Measurements from ENCODE around the gene SLC7A1.
A peak's percentile ranks its signal among the peaks of the same experiment; 100 is the strongest.
"Not testable (repeated sequence)": the region's sequence is repeated elsewhere in the genome, so short reads cannot be mapped to it uniquely, and the experiment has no call there.

SLC7A1 gene

DNA sequence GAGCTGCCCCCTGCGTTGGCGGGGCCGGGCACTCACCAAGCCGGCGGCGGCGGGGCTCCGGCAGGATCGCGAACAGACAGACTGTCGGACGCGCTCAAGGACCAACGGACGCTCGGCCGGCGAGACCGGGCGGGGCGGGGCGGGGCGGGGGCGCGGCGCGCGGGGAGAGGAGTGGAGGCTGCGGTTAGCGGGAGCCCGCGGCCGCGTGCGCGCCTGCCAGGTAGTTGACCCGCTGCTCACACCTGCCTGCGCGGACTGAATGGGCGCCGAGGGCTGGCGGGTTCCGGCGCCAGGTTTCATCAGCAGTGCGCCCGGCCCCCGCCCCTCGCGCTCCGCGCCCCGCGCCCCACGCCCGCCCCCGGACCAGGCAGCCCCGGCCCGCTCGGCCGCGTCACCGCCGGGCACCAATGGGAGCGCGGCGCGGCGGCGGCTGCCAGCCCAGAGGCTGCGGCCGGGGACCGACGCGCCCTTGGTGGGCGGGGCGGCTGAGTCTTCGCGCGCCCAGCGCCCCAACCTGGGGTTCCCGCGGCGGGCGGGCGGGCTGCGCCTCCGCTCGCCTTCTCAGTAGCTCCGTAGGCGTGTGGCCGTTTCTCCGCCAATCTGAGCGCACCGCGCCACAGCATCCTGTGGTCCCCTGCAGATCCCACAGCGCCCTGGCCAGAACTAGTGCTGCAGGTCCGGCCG is at the start of gene SLC7A1:
Gene SLC7A1 (minus strand): TSS at position 309 of the 684 bp plus-strand sequence. CDS start 59,500 bp downstream, outside the sequence.
- peak; percentile 89 to 93 for DNase-seq

DNA sequence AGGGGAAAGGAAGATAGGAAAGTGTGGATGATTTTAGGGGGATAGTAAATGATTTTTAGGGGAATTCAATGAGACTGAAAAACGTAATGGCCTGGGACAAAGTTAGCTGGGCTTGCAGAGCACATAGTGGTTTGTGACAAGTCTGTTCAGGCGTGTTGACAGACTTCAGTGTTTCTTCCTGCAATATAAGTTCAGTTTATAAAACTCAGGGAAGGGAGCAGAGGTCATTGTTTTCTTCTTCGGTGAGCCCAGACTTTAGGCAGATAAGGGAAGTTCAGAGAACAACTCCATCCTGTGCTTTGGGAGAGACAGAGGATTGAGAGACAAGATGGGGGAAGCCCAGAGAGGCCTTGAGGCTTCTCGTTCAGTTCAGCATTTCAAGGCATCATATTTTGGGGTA is 45.2 kb upstream of the SLC7A1 start:
- no peak for DNase-seq

GRCh38 chr13:29636831-29637230 is 41.3 kb upstream of the SLC7A1 start:
- DNase-seq = not testable (repeated sequence)

GRCh38 chr13:29624997-29625396 is 29.5 kb upstream of the SLC7A1 start:
- DNase-seq = no peak

GRCh38 chr13:29621841-29622240 is 26.4 kb upstream of the SLC7A1 start:
- no peak for DNase-seq

GRCh38 chr13:29621051-29621800 is 25.7 kb upstream of the SLC7A1 start:
- no peak for DNase-seq

DNA sequence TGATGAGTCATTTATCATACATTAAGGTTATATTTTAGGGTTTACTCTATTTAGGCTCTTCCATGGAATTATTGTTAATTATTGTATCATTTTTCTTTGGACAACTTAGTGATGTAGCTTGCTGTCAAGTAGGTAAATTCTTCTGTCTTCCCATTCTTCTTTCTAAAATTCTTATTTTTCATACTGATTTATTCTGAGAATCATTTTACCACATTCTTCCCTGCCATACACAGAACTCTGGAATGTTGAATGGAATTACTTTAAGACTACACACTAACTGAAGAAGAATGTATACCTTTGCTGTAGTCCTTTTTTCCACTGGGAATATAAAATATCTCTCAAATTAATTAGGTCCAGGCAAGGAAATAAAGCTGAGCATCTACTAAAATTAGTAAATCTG is 24.5 kb upstream of the SLC7A1 start:
- DNase-seq = no peak

DNA sequence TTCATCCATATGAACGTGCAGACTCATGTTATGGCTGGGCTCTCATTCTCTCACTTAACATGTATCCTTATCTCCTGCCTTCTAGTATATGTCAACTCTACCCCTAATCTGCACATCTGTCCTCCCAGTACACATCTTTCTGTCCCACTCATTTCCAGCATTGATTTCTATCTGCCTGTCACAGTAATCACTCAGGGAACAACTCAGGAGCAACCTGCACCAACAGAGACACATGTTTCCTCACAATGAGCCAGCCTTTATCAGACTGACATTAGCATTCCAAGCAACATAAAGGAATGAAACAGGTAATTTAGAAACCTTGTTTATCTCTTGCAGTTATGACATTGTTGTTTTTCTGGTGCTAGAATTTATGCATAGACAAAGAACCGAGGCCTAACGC is 17.6 kb upstream of the SLC7A1 start:
- no peak for DNase-seq

GRCh38 chr13:29607465-29607864 is 12.0 kb upstream of the SLC7A1 start:
- DNase-seq = no peak

- no peak for DNase-seq
These were observed 10.5 kb upstream of the SLC7A1 start for GRCh38 chr13:29605860-29606526.

- DNase-seq = no peak
These were observed 2.8 kb upstream of the SLC7A1 start for GRCh38 chr13:29598321-29598720.

DNA sequence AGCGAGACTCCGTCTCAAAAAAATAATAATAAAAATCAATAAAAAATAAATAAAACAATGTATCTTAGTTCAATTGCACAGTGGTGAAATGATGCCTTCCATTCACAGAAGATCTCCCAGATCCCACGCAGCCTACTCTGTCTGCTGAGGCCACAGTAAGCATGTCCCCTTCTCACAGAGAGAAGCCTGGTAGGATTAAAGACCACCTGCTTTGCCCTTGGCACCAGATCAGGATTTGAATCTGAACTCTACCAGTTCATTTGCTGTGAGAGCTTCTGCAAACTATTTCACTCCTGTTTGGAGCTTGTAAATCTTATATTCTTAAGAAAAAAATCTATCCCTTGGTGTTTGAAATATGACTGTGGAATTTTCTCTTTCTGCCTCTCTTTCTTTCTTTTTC is 2.2 kb upstream of the SLC7A1 start:
- DNase-seq = no peak

- no peak for DNase-seq
These were observed 1.8 kb upstream of the SLC7A1 start for GRCh38 chr13:29597246-29597645.

DNA sequence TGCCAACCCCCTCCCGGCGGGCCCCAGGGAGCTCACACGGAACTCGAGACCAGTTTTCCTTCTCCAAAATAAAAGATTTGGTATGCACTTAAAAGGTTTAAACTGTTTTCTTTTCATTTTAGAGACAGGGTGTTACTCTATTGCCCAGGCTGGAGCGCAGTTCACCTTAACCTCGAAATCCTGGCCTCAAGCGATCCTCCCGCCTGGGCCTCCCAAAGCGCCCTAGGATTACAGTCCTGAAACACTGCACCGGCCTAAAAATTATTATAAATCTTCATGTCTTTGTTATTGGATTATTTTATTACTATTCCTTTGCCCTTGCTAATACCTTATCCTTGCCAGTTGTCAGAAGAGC is 553 bp upstream of the SLC7A1 start:
- no peak for DNase-seq

GRCh38 chr13:29594710-29595379 is 643 bp downstream of the SLC7A1 start:
- DNase-seq = peak in 1 of 2 experiments; percentile 24

GRCh38 chr13:29594303-29594709 is 1.2 kb downstream of the SLC7A1 start:
- DNase-seq = peak in 1 of 2 experiments; percentile 33

GRCh38 chr13:29593605-29594297 is 1.7 kb downstream of the SLC7A1 start:
- DNase-seq = no peak

DNA sequence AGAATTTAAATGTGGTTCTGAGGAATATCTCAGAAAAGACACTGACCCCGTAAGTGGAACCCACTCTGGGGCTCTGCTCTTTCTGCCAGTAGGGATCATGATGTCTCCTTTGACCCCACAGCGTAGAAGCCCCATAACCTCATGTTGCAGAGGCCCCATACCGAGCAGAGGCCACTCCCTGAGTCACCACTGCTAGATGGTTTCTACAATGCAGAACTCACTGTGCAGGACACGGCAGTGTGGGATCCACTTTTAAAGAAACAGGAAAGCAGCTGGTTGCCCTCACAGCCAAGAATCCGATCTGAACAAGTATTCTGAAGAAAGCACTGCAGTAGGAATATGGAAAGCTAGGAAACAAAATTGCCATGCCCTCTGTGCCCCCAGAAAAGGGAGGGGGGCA is 4.2 kb downstream of the SLC7A1 start:
- no peak for DNase-seq

DNA sequence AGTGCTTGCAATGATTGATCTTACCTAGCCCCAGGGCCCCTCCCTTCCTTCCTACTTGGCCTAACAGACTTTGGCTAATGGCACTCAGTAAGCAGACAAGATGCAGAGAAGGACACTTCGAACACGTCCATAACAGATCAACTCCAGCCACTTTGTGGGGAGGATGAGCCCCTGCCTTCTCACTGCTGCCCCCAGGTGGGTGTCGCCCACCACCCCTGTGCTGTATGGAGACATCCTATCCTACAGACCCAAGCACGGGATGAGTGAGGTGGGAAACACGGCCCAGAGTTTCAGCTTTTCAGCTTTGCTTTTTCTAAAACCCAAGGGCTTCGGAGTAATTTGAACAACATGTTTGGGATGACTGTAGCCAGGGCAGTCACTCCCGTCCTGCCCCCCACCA is 5.5 kb downstream of the SLC7A1 start:
- no peak for DNase-seq

DNA sequence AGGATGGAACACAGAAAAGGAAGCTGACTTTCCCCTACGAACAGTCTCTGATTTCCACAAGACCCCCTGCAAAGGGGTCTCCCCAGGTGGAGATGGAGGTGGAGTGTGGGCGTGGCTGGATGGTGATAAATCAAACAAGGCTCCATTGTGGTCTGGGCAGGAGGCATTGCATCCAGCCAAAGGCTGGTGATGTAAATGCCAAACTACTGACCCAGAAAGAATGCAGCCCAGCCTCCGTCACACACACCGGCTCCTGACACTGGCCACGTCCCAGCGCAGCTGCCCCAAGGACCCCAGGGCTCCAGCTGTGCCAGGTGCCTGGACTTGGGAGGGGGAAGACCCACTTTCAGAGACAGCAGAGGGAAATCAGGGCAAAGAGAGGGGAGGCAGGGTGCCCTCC is 6.3 kb downstream of the SLC7A1 start:
- DNase-seq = no peak

DNA sequence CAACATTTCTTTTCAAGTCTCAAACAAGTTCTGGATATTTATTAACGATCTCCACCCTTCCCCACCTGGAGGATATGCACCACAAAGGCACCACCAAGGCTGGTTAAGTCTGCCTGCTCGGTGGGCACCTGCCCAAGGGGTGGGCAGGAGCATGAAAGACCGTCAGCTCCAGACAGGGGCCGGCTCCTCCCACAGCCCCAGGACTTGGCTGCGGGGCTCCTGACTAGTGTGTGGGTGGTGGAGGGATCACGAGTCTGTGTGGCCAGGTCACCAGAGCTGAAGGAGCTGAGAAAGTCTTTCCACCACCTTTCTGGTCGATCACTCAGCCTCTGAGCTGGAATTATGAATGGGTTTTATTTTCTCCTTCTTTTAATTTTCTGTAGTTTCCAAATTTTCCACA is 7.8 kb downstream of the SLC7A1 start:
- no peak for DNase-seq

DNA sequence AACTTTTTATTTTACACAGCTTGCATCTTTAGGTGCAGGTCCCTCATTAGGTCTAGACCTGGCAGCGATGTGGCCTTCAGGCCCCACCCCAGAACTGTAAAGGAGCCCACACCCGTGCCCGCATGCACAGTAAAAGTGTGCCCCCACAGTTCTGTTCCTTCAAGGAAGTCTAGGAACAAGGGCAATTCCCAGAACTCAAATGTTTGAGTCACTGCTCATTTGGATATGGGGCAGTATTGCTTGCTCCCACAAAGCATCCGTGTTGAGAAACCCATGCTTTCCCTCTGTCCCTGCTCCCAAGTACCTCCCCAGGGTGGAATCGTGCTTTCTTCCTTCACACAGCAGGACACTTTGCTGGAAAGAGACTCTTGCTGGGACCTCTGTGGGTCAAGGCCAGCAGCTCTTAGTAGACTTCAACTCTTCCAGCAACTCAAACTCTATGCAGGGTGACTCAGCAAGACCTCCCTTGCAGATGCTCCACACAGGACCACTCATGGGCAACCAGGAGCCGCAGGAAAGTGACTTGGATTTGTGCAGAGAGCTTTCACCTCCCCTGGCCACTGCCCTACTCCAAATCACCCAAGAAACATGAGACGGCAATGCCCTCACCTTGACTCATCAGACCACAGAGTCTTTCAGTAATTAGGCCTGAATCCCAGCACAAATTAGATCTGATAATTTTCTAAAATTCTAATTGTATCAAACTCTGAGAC is 12.3 kb downstream of the SLC7A1 start:
- DNase-seq = no peak
